Sigmoid colon (tissue), 3 donors: ENCODE measurements around the gene YIPF1.
"Not testable (repeated sequence)": the region's sequence is repeated elsewhere in the genome, so short reads cannot be mapped to it uniquely, and the experiment has no call there.

Source experiments
- CTCF ChIP-seq, 4 experiments: fragments of 450-650 bp in 3 of 4; fragments of 200-600 bp in 1 of 4; IDR thresholded peaks; one replicate each; pipeline ENCODE4 v1.5.1; 2016 to 2019; ENCODE audit warnings: antibody characterized with exemption in 4 of 4, mild to moderate bottlenecking in 3 of 4, moderate library complexity in 2 of 4
- POLR2A ChIP-seq, 2 donors: fragments of 450-650 bp; IDR thresholded peaks; one replicate each; pipeline ENCODE4 v1.6.1; 2016; ENCODE audit warnings: antibody characterized with exemption in 2 of 2, mild to moderate bottlenecking in 2 of 2, moderate library complexity in 2 of 2

DNA sequence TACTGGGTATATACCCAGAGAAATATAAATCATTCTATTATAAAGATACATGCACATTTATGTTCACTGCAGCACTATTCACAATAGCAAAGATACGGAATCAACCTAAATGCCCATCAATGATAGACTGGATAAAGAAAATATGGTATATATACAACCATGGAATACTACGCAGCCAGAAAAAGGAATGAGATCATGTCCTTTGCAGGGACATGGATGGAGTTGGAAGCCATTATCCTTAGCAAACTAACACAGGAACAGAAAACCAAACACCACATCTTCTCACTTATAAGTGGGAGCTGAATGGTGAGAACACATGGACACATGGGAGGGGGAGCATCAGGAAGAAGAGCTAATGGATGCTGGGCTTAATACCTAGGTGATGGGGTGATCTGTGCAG, 7.7 kb downstream of the YIPF1 start:
- not testable (repeated sequence) for TF ChIP-seq POLR2A, CTCF (IDR thresholded peaks at IDR 0.05)
